Ishikawa (cell line): ENCODE results near the gene NEK10.

ENCODE experiments used
- CEBPB ChIP-seq: IDR thresholded peaks from 2 replicates; pipeline ENCODE4 v1.6.1; 2012
- CREB1 ChIP-seq: IDR thresholded peaks from 2 replicates; pipeline ENCODE4 v1.6.1; 2012; ENCODE audit warnings: low read depth
- EGR1 ChIP-seq: IDR thresholded peaks from 2 replicates; pipeline ENCODE4 v1.6.1; 2012
- EP300 ChIP-seq: IDR thresholded peaks from 2 replicates; pipeline ENCODE4 v1.6.1; 2012; ENCODE audit warnings: borderline replicate concordance
- FOXM1 ChIP-seq: IDR thresholded peaks from 2 replicates; pipeline ENCODE4 v1.6.1; 2012; ENCODE audit warnings: low read depth, borderline replicate concordance
- MAX ChIP-seq: IDR thresholded peaks from 2 replicates; pipeline ENCODE4 v1.6.1; 2012
- NFIC ChIP-seq: IDR thresholded peaks from 2 replicates; pipeline ENCODE4 v1.6.1; 2012
- RAD21 ChIP-seq: IDR thresholded peaks from 2 replicates; pipeline ENCODE4 v1.6.1; 2012; ENCODE audit warnings: low read depth
- REST ChIP-seq: IDR thresholded peaks from 2 replicates; pipeline ENCODE4 v1.6.1; 2012; ENCODE audit warnings: low read depth, mild to moderate bottlenecking
- TAF1 ChIP-seq: IDR thresholded peaks from 2 replicates; pipeline ENCODE4 v1.6.1; 2012; ENCODE audit warnings: low read depth, mild to moderate bottlenecking
- TCF12 ChIP-seq: IDR thresholded peaks from 2 replicates; pipeline ENCODE4 v1.6.1; 2012; ENCODE audit warnings: low read depth
- TEAD4 ChIP-seq: IDR thresholded peaks from 2 replicates; pipeline ENCODE4 v1.6.1; 2012
- USF1 ChIP-seq: IDR thresholded peaks from 2 replicates; pipeline ENCODE4 v1.6.1; 2012
- YY1 ChIP-seq: IDR thresholded peaks from 2 replicates; pipeline ENCODE4 v1.6.1; 2012; ENCODE audit warnings: low read depth
- ZBTB7A ChIP-seq: IDR thresholded peaks from 2 replicates; pipeline ENCODE4 v1.6.1; 2012; ENCODE audit warnings: low read depth

NEK10 gene

GRCh38 chr3:27317096-27317495, 52.1 kb downstream of the NEK10 start:
- TF ChIP-seq EP300 (no peak), USF1 (no peak), EGR1 (no peak), CREB1 (no peak), ZBTB7A (no peak), TAF1 (no peak), YY1 (no peak), TEAD4 (no peak), TCF12 (no peak), REST (no peak)

- TF ChIP-seq ZBTB7A (no peak), REST (no peak)
These were observed 54.2 kb downstream of the NEK10 start for GRCh38 chr3:27315003-27315402.

GRCh38 chr3:27312044-27312668, 57.0 kb downstream of the NEK10 start:
- TF ChIP-seq EGR1 (no peak), RAD21 (peak; percentile 75)

- no peak for TF ChIP-seq TAF1
- no peak for TF ChIP-seq ZBTB7A
- TF ChIP-seq EGR1, result no peak
- TF ChIP-seq USF1, result no peak
- TF ChIP-seq CEBPB, result no peak
- no peak for TF ChIP-seq TCF12
- TF ChIP-seq TEAD4, result no peak
- no peak for TF ChIP-seq EP300
- TF ChIP-seq FOXM1, result no peak
- TF ChIP-seq RAD21, result no peak
These were observed 57.8 kb downstream of the NEK10 start for GRCh38 chr3:27311400-27311799.

- TF ChIP-seq REST (no peak), CEBPB (no peak), ZBTB7A (no peak), EGR1 (no peak), CREB1 (no peak), FOXM1 (no peak), USF1 (no peak), RAD21 (no peak)
These were observed 58.5 kb downstream of the NEK10 start for GRCh38 chr3:27310688-27311087.

- TF ChIP-seq USF1, result no peak
- no peak for TF ChIP-seq CREB1
- TF ChIP-seq MAX, result no peak
- no peak for TF ChIP-seq REST
- no peak for TF ChIP-seq CEBPB
- TF ChIP-seq FOXM1, result no peak
- no peak for TF ChIP-seq EP300
- TF ChIP-seq NFIC, result no peak
- no peak for TF ChIP-seq YY1
- no peak for TF ChIP-seq TEAD4
- TF ChIP-seq ZBTB7A, result no peak
- no peak for TF ChIP-seq TAF1
- TF ChIP-seq TCF12, result no peak
- TF ChIP-seq EGR1, result no peak
- TF ChIP-seq RAD21, result no peak
These were observed 61.6 kb downstream of the NEK10 start for GRCh38 chr3:27307566-27307965.
